Activated T-cell treated with anti-CD3 and anti-CD28 coated beads, Interleukin-2, amount 50 U/mL, for 1 hour (primary cell): ENCODE data around the gene MTHFS.
"Not testable (repeated sequence)": the region's sequence is repeated elsewhere in the genome, so short reads cannot be mapped to it uniquely, and the experiment has no call there.

ENCODE experiments used
- DNase-seq: peaks from one replicate; pipeline ENCODE4 v3.0.0-alpha.2; 2020

Gene MTHFS

GRCh38 chr15:79915776-79916501, 19.1 kb upstream of the MTHFS start:
- DNase-seq: not testable (repeated sequence)

- DNase-seq: no peak
Measured at GRCh38 chr15:79914728-79915127, 17.9 kb upstream of the MTHFS start.

- DNase-seq: not testable (repeated sequence)
Measured at GRCh38 chr15:79909556-79910335, 12.9 kb upstream of the MTHFS start.

GRCh38 chr15:79904271-79904670, 7.5 kb upstream of the MTHFS start:
- DNase-seq: no peak

GRCh38 chr15:79903626-79904025, 6.8 kb upstream of the MTHFS start:
- no peak for DNase-seq

GRCh38 chr15:79903144-79903543, 6.3 kb upstream of the MTHFS start:
- DNase-seq: no peak

GRCh38 chr15:79901958-79902357, 5.1 kb upstream of the MTHFS start:
- DNase-seq: no peak

- not testable (repeated sequence) for DNase-seq
Measured at GRCh38 chr15:79900818-79901378, 4.1 kb upstream of the MTHFS start.

- no peak for DNase-seq
Measured at GRCh38 chr15:79900087-79900486, 3.3 kb upstream of the MTHFS start.

- not testable (repeated sequence) for DNase-seq
Measured at GRCh38 chr15:79898786-79899185, 2.0 kb upstream of the MTHFS start.

- DNase-seq: no peak
Measured at GRCh38 chr15:79898369-79898768, 1.6 kb upstream of the MTHFS start.

- DNase-seq: no peak
Measured at GRCh38 chr15:79897701-79898113, 893 bp upstream of the MTHFS start.

- DNase-seq: no peak
Measured at GRCh38 chr15:79897380-79897678, 515 bp upstream of the MTHFS start.

GRCh38 chr15:79896131-79896633, 632 bp downstream of the MTHFS start:
- DNase-seq: no peak

- no peak for DNase-seq
Measured at GRCh38 chr15:79887054-79887930, 9.5 kb downstream of the MTHFS start.

- no peak for DNase-seq
Measured at GRCh38 chr15:79886124-79886523, 10.7 kb downstream of the MTHFS start.

- DNase-seq: no peak
Measured at GRCh38 chr15:79884204-79884596, 12.6 kb downstream of the MTHFS start.

- DNase-seq: no peak
Measured at GRCh38 chr15:79883579-79884203, 13.1 kb downstream of the MTHFS start.

GRCh38 chr15:79881668-79882067, 15.1 kb downstream of the MTHFS start:
- DNase-seq: no peak

GRCh38 chr15:79881254-79881653, 15.6 kb downstream of the MTHFS start:
- no peak for DNase-seq

- DNase-seq: no peak
Measured at GRCh38 chr15:79878078-79878705, 18.6 kb downstream of the MTHFS start.

- DNase-seq: no peak
Measured at GRCh38 chr15:79875213-79875612, 21.6 kb downstream of the MTHFS start.
